ENCODE measurements around the gene LGALS7B. TPM values are rescaled to one million over a fixed set of nuclear protein-coding genes. Genes with fewer than 3 reads are reported as not detected.

The LGALS7B gene
- total RNA-seq, 2 experiments from 2014 or later, result not detected

GRCh38 chr19:38742906-38743305 lies 46.1 kb upstream of the LGALS7B start:
- no peaks in the 10 kb centered on the region for H3K9me2 ChIP-seq (ENCODE audit: insufficient read depth, low read length)
- no peaks in the 10 kb centered on the region for H3K4me1 ChIP-seq (ENCODE audit: insufficient read depth, low read length, poor library complexity, severe bottlenecking)
- DNase-seq (ENCODE audit: low spot score), result no peak
- no peaks in the 10 kb centered on the region for H3K79me2 ChIP-seq (ENCODE audit: insufficient read depth, low read depth, low read length)
- intact Hi-C loops (cut with micrococcal nuclease; ENCODE audit: unreplicated experiment), result no loop called here
- no TSS peak for BruUV-seq (replicated peaks)
- H4K20me1 ChIP-seq (ENCODE audit: insufficient read depth, low read length), result no peaks in the 10 kb centered on the region
- no peak overlapping the region for H2AFZ ChIP-seq (ENCODE audit: low read length)
- ChIA-PET CTCF (ENCODE audit: unreplicated experiment) (no interaction called here), POLR2A (interaction anchor here (0.7 kb wide), 1 partner anchor 332 kb away, joined by 6 read pairs; no protein-coding TSS in a partner anchor)
- no peak overlapping the region for H3K27ac ChIP-seq (ENCODE audit: low read depth, low read length, poor library complexity, severe bottlenecking)
- TF ChIP-seq CTCF (conservative IDR thresholded peaks at IDR 0.05; ENCODE audit: low read length), result no peak
- TF ChIP-seq EZH2phosphoT487 (IDR thresholded peaks at IDR 0.05; ENCODE audit: borderline replicate concordance, low read depth, low read length), result no peak
- H3K36me3 ChIP-seq (ENCODE audit: insufficient read depth, low read length), result no peaks in the 10 kb centered on the region
- H3K9me3 ChIP-seq (ENCODE audit: low read length), result no peaks in the 10 kb centered on the region
- no peak overlapping the region for H3K4me2 ChIP-seq (ENCODE audit: low read length)
- no peak overlapping the region for H3K4me3 ChIP-seq (ENCODE audit: low read depth, low read length, poor library complexity, severe bottlenecking)

- ChIA-PET CTCF (ENCODE audit: unreplicated experiment) (no interaction called here), POLR2A (no interaction called here)
- H3K4me3 ChIP-seq (ENCODE audit: low read depth, low read length, poor library complexity, severe bottlenecking), result no peak overlapping the region
- no peak overlapping the region for H3K4me2 ChIP-seq (ENCODE audit: low read length)
- DNase-seq (ENCODE audit: low spot score), result no peak
- H3K27ac ChIP-seq (ENCODE audit: low read depth, low read length, poor library complexity, severe bottlenecking), result no peak overlapping the region
- no peaks in the 10 kb centered on the region for H3K79me2 ChIP-seq (ENCODE audit: insufficient read depth, low read depth, low read length)
- H3K9me3 ChIP-seq (ENCODE audit: low read length), result no peaks in the 10 kb centered on the region
- H3K36me3 ChIP-seq (ENCODE audit: insufficient read depth, low read length), result no peaks in the 10 kb centered on the region
- no peaks in the 10 kb centered on the region for H3K4me1 ChIP-seq (ENCODE audit: insufficient read depth, low read length, poor library complexity, severe bottlenecking)
- BruUV-seq (replicated peaks), result no TSS peak
- no peaks in the 10 kb centered on the region for H4K20me1 ChIP-seq (ENCODE audit: insufficient read depth, low read length)
- no peaks in the 10 kb centered on the region for H3K9me2 ChIP-seq (ENCODE audit: insufficient read depth, low read length)
- H2AFZ ChIP-seq (ENCODE audit: low read length), result no peak overlapping the region
- intact Hi-C loops (cut with micrococcal nuclease; ENCODE audit: unreplicated experiment), result no loop called here
- no peak for TF ChIP-seq EZH2phosphoT487 (IDR thresholded peaks at IDR 0.05; ENCODE audit: borderline replicate concordance, low read depth, low read length)
- TF ChIP-seq CTCF (conservative IDR thresholded peaks at IDR 0.05; ENCODE audit: low read length), result no peak
Measured at GRCh38 chr19:38743394-38744297, 45.4 kb upstream of the LGALS7B start.

GRCh38 chr19:38744298-38744681 lies 44.7 kb upstream of the LGALS7B start, which contains the start of gene CAPN12:
TSS of gene CAPN12 (minus strand) at chr19:38744474. CDS start at chr19:38744165, 309 bp downstream.
- TF ChIP-seq EZH2phosphoT487 (IDR thresholded peaks at IDR 0.05; ENCODE audit: borderline replicate concordance, low read depth, low read length) (no peak), CTCF (conservative IDR thresholded peaks at IDR 0.05; ENCODE audit: low read length) (no peak)
- CTCF ChIA-PET (ENCODE audit: unreplicated experiment), result no interaction called here
- no TSS peak for BruUV-seq (replicated peaks)

More at GRCh38 chr19:38744298-38744681, 44.7 kb upstream of the LGALS7B start, which contains the start of gene CAPN12:
- Histone ChIP-seq H4K20me1 (ENCODE audit: insufficient read depth, low read length) (no peaks in the 10 kb centered on the region), H2AFZ (ENCODE audit: low read length) (no peak within 1 kb of the TSS), H3K9me2 (ENCODE audit: insufficient read depth, low read length) (no peaks in the 10 kb centered on the region), H3K4me1 (ENCODE audit: insufficient read depth, low read length, poor library complexity, severe bottlenecking) (no peaks in the 10 kb centered on the region), H3K36me3 (ENCODE audit: insufficient read depth, low read length) (no peaks in the 10 kb centered on the region), H3K9me3 (ENCODE audit: low read length) (no peaks in the 10 kb centered on the region), H3K79me2 (ENCODE audit: insufficient read depth, low read depth, low read length) (no peaks in the 10 kb centered on the region), H3K27ac (ENCODE audit: low read depth, low read length, poor library complexity, severe bottlenecking) (no peak within 1 kb of the TSS), H3K4me3 (ENCODE audit: low read depth, low read length, poor library complexity, severe bottlenecking) (no peak within 1 kb of the TSS), H3K4me2 (ENCODE audit: low read length) (no peak within 1 kb of the TSS)
- POLR2A ChIA-PET, result interaction anchor here (0.7 kb wide), 1 partner anchor 171 kb away, joined by 7 read pairs; no protein-coding TSS in a partner anchor
- DNase-seq (ENCODE audit: low spot score), result no peak
- intact Hi-C loops (cut with micrococcal nuclease; ENCODE audit: unreplicated experiment), result no loop called here

Measured in OCI-LY7 (cell line).